Fibroblast of lung (primary cell): ENCODE data around the gene LYRM2.

ENCODE experiments used
- EZH2 ChIP-seq: IDR thresholded peaks from 2 replicates; pipeline ENCODE4 v1.5.1; 2012; ENCODE audit warnings: low read length, control low read depth, mild to moderate bottlenecking; ENCODE audit errors: missing control alignments
- TF ChIP-seq, protein P1 (sequence below), 2 donors: IDR thresholded peaks in 1 of 2; conservative IDR thresholded peaks in 1 of 2; 1 replicate in 1 of 2; 2 replicates in 1 of 2; pipeline ENCODE4 v1.5.1; 2011 to 2012; ENCODE audit warnings: low read length in 2 of 2, control low read depth in 1 of 2, inconsistent platforms in 1 of 2, low read depth in 1 of 2, mild to moderate bottlenecking in 1 of 2

DNA sequence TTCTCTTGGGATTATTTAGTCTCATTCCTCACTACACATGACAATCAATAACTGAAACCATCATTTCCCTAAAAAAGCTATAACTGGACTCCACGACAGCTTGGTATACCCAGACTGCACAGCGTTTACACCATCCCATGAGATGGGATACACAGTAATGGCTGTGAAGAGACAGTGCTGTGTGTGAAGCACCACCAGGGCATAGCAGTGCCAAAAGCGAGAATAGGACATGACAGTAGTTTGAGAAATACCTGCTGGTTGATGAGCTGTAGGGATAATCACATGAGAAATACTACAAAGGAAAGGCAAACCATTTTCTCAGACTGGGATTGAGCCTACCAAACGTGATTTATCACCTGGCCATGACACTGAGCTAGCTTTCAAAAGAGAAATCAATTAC is 22.4 kb upstream of the LYRM2 start:
- TF ChIP-seq, protein P1, sequence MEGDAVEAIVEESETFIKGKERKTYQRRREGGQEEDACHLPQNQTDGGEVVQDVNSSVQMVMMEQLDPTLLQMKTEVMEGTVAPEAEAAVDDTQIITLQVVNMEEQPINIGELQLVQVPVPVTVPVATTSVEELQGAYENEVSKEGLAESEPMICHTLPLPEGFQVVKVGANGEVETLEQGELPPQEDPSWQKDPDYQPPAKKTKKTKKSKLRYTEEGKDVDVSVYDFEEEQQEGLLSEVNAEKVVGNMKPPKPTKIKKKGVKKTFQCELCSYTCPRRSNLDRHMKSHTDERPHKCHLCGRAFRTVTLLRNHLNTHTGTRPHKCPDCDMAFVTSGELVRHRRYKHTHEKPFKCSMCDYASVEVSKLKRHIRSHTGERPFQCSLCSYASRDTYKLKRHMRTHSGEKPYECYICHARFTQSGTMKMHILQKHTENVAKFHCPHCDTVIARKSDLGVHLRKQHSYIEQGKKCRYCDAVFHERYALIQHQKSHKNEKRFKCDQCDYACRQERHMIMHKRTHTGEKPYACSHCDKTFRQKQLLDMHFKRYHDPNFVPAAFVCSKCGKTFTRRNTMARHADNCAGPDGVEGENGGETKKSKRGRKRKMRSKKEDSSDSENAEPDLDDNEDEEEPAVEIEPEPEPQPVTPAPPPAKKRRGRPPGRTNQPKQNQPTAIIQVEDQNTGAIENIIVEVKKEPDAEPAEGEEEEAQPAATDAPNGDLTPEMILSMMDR (conservative IDR thresholded peaks at IDR 0.05 in 1 of 2, IDR thresholded peaks at IDR 0.05 in 1 of 2; ENCODE audit: low read depth in 1 of 2, low read length in 2 of 2): no peak
- TF ChIP-seq EZH2: no peak
